ENCODE results near the gene BAZ1A.

DNA sequence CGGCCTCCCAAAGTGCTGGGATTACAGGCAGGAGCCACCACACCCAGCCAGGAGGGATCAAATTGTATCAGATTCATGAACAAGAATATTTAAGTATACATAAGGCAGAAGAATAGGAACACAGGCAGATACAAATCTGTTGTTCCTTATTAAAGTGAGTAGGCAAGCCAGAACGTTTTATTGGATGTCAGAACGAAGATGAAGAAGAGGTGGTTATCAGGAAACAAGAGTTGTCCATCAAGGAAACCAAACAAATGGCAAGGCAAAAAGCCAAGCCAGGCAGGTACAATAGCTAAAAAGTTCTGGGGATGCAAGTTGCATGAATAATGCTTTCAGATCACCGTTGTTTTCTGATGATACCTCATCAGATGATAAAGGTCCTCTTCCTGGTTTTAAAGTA is 31.1 kb upstream of the BAZ1A start:
- TF ChIP-seq, protein P1, sequence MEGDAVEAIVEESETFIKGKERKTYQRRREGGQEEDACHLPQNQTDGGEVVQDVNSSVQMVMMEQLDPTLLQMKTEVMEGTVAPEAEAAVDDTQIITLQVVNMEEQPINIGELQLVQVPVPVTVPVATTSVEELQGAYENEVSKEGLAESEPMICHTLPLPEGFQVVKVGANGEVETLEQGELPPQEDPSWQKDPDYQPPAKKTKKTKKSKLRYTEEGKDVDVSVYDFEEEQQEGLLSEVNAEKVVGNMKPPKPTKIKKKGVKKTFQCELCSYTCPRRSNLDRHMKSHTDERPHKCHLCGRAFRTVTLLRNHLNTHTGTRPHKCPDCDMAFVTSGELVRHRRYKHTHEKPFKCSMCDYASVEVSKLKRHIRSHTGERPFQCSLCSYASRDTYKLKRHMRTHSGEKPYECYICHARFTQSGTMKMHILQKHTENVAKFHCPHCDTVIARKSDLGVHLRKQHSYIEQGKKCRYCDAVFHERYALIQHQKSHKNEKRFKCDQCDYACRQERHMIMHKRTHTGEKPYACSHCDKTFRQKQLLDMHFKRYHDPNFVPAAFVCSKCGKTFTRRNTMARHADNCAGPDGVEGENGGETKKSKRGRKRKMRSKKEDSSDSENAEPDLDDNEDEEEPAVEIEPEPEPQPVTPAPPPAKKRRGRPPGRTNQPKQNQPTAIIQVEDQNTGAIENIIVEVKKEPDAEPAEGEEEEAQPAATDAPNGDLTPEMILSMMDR (conservative IDR thresholded peaks at IDR 0.05) = no peak
- no peak for TF ChIP-seq EZH2 (IDR thresholded peaks at IDR 0.05; ENCODE audit: low read depth)
